ENCODE data around the gene XPC.
A peak's percentile ranks its signal among the peaks of the same experiment; 100 is the strongest.

XPC gene

DNA sequence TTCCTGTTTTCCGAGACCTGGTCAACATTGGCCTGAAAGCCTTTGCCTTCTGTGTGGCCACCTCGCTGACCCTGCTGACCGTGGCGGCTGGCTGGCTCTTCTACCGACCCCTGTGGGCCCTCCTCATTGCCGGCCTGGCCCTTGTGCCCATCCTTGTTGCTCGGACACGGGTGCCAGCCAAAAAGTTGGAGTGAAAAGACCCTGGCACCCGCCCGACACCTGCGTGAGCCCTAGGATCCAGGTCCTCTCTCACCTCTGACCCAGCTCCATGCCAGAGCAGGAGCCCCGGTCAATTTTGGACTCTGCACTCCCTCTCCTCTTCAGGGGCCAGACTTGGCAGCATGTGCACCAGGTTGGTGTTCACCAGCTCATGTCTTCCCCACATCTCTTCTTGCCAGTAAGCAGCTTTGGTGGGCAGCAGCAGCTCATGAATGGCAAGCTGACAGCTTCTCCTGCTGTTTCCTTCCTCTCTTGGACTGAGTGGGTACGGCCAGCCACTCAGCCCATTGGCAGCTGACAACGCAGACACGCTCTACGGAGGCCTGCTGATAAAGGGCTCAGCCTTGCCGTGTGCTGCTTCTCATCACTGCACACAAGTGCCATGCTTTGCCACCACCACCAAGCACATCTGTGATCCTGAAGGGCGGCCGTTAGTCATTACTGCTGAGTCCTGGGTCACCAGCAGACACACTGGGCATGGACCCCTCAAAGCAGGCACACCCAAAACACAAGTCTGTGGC, 36.6 kb downstream of the XPC start:
- no peaks in the 10 kb centered on the region for H3K9me3 Mint-ChIP-seq (ENCODE audit: low read depth)
- H3K4me3 Mint-ChIP-seq = peak overlapping the region; percentile 68
- H3K36me3 Mint-ChIP-seq = peaks cover 2% of the 10 kb centered on the region
- H3K27ac Mint-ChIP-seq = peak overlapping the region; percentile 87
- H3K27me3 Mint-ChIP-seq = no peaks in the 10 kb centered on the region
- peaks cover 55% of the 10 kb centered on the region for H3K4me1 Mint-ChIP-seq (ENCODE audit: low read depth)

DNA sequence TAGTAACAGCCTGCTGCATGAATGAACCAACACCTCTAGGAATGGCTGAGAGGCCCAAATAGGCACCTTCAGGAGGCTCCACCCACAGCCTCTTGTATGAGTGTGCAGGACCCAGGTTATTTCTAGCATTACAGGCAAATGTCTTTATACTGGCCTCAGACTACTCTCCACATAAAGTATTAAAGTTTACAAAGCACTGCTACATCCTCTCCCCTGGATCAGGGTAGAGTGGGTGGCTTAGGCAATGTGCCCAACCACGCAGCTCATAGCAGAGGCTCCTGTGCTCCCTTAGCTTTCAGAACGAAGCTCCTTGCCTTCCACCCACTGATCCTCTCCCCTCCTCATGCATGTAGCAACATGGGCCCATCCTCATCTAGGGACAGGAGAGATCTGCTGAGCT, 37.3 kb downstream of the XPC start:
- H3K27me3 Mint-ChIP-seq = no peaks in the 10 kb centered on the region
- no peaks in the 10 kb centered on the region for H3K9me3 Mint-ChIP-seq (ENCODE audit: low read depth)
- H3K36me3 Mint-ChIP-seq = peaks cover 3% of the 10 kb centered on the region
- H3K4me1 Mint-ChIP-seq (ENCODE audit: low read depth) = peaks cover 53% of the 10 kb centered on the region
- H3K27ac Mint-ChIP-seq = peak overlapping the region; percentile 85
- H3K4me3 Mint-ChIP-seq = no peak overlapping the region

DNA sequence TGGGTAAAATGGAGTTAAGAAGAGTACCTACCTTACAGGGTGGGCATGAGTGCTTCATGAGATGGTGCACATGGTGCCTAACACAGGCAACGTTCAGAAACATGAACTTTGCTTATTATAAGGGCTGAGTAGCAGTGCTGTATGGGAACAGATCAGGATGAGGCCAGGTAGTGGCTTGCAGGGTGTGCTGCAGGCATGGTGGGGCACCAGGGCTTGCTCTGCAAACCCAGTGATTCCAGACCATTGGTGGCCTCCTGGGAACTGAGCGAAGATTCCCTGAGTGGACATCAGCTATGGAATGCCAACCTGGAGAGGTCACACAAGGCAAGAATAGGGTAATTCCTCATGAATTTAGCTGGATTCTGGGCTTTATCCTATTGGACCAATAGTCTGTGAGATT, 37.7 kb downstream of the XPC start:
- Mint-ChIP-seq H3K4me3 (no peak overlapping the region), H3K4me1 (ENCODE audit: low read depth) (peaks cover 51% of the 10 kb centered on the region), H3K27ac (no peak overlapping the region)

DNA sequence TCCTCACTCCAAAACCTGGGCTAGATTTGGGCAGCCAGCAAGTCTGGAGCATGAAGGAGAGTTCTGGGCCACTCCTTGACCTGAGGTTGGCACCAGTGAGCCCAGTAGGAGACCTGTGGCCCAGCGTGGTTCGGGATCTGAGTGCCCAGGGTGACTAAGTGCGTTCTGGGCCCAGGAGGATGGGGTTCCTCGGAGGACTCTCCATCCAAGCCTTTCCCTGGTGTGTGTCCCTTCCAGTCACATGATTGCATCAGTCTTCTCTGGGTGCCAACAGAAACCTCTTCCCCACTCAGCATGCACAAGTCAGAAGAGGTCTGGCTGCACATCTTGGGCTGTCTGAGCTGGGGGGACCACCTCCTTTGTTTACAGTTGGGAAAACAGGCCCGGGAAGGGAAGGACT, 38.6 kb downstream of the XPC start:
- Mint-ChIP-seq H3K27me3 (no peaks in the 10 kb centered on the region), H3K9me3 (ENCODE audit: low read depth) (no peaks in the 10 kb centered on the region), H3K27ac (peak overlapping the region; percentile 41), H3K36me3 (peaks cover 7% of the 10 kb centered on the region), H3K4me3 (no peak overlapping the region), H3K4me1 (ENCODE audit: low read depth) (peaks cover 44% of the 10 kb centered on the region)

More for the DNA sequence above, 37.7 kb downstream of the XPC start:
- Mint-ChIP-seq H3K9me3 (ENCODE audit: low read depth) (no peaks in the 10 kb centered on the region), H3K36me3 (peaks cover 7% of the 10 kb centered on the region), H3K27me3 (no peaks in the 10 kb centered on the region)

DNA sequence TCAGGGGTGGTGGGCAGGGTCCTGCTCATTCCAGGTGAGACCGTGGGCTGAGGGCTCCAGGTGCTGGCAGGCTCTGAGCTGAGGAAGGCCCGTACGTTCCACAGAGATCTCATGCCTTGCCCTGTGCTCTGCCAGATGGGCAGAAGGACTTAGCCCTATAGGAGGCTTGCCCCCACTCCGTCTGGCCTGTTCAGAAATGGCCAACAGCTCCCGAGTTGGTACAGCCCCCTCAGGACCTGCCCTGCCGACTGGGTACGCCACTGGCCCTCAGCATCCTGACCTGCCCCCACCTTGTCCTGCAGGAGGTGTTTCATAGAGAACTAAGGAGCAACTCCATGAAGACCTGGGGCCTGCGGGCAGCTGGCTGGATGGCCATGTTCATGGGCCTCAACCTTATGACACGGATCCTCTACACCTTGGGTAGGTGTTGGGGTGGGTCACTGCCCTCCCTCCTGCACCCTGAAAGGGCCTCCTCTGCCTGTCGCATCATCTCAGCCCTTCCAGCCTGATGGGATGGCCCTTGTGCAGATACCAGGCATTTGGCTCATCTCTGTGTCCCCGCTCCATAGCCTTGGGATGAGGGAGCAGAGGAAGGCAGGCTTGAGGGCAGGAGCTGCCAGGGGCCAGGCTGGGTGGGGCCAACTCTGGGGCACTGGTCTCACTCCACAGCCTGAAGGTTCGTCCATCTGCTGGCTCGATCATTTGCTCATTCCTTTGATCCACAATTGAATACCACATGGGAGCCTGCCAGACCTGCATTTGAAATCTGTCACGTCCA, 39.3 kb downstream of the XPC start:
- H3K36me3 Mint-ChIP-seq = peaks cover 7% of the 10 kb centered on the region
- H3K4me3 Mint-ChIP-seq = no peak overlapping the region
- no peaks in the 10 kb centered on the region for H3K27me3 Mint-ChIP-seq
- peaks cover 37% of the 10 kb centered on the region for H3K4me1 Mint-ChIP-seq (ENCODE audit: low read depth)
- H3K9me3 Mint-ChIP-seq (ENCODE audit: low read depth) = no peaks in the 10 kb centered on the region
- peak overlapping the region; percentile 41 for H3K27ac Mint-ChIP-seq

DNA sequence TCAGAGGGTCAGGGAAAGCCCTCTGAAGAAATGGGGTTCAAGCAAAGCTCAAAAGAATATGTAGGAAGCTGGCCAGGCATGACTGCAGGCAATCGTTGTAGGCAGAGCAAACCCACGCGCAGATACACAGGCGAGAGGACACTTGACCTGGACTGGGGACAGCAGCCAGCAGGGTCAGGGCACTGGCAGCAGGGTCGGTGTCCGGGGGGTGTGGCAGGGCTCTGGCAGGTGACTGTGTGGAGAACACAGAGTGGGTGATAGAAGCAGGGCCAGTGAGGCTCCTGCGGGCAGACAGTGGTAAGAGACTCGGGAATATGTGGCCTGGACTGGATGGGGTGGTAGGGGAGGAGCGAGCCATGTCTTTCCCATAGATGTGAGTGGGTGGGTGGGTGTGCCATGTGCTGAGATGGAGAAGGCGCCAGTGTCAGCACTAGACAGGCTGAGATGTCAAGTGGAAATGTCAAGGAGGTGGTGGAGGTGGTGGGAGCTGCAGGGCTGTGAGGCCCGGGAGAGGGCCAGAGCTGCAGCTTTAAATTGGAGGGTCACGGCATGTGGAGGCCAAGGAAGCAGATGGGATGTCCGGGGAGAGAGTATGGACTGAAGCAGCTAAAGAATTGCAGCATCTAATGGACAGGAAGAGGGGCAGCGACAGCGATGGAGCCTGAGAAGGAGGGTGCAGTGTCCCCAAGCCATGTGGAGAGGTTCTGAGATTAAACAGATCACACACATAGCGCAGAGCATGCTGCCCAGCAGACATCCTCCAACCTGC, 40.1 kb downstream of the XPC start:
- Mint-ChIP-seq H3K9me3 (ENCODE audit: low read depth) (no peaks in the 10 kb centered on the region), H3K27ac (no peak overlapping the region), H3K27me3 (no peaks in the 10 kb centered on the region), H3K4me3 (no peak overlapping the region), H3K4me1 (ENCODE audit: low read depth) (peaks cover 30% of the 10 kb centered on the region), H3K36me3 (peaks cover 7% of the 10 kb centered on the region)

DNA sequence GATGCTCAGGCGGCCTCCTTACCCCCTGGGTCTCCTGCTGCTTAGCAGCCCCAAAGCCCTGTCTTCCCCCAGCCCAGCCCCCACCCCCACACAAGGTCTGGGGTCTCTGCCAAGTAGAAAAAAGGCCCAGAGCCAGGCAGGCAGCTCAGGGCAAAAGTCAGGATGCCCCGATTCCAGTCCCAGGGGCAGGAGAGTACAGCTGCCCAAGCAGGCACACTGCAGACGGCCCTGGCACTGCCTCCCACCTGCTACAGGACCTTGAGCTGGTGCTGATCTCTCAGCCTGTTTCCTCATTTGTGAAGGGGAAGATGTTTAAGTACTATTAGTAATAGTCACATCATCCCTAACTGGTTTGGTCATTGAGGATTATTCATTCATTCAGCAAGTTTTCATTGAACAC, 41.0 kb downstream of the XPC start:
- H3K4me3 Mint-ChIP-seq = no peak overlapping the region
- H3K4me1 Mint-ChIP-seq (ENCODE audit: low read depth) = peaks cover 21% of the 10 kb centered on the region
- no peak overlapping the region for H3K27ac Mint-ChIP-seq
- H3K36me3 Mint-ChIP-seq = peaks cover 5% of the 10 kb centered on the region
- H3K27me3 Mint-ChIP-seq = no peaks in the 10 kb centered on the region
- no peaks in the 10 kb centered on the region for H3K9me3 Mint-ChIP-seq (ENCODE audit: low read depth)

DNA sequence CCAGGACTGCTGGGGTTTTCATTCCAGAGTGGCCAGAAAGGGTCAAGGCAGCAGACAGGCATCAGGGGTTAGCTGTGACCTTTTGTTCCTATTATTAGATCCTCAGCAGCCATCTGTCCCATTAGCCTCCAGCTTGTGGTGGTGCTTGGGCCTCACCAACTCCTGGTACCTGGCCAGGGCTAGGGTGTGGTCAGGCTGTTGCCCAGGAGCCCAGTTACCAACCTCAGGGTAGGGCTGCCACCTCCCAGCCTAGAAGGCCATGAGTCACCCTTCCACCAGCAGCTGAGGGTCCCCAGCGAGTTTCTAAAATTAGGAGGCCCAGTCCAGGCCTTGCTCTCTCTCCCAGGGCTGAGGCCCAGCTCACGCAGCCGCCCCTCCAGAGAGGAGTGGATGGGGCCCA, 41.4 kb downstream of the XPC start:
- H3K27ac Mint-ChIP-seq = no peak overlapping the region
- H3K36me3 Mint-ChIP-seq = peaks cover 5% of the 10 kb centered on the region
- H3K27me3 Mint-ChIP-seq = no peaks in the 10 kb centered on the region
- no peak overlapping the region for H3K4me3 Mint-ChIP-seq
- H3K9me3 Mint-ChIP-seq (ENCODE audit: low read depth) = no peaks in the 10 kb centered on the region
- H3K4me1 Mint-ChIP-seq (ENCODE audit: low read depth) = peaks cover 17% of the 10 kb centered on the region

DNA sequence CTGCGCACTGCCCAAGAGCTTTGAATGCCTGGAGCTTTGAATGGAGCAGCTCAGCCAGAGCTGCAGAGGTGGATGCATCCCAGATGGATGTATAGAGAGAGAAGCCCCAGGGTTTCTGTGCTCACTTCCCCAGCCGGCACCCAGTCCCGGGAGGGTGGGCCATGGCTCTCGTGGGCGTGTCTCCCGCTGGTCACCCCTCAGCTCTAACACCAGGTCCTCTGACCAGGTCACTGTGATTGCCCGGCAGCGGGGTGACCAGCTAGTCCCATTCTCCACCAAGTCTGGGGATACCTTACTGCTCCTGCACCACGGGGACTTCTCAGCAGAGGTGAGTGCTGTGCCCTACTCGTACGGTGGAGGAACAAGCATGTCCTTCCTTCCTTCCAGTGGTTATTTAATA, 42.8 kb downstream of the XPC start:
- Mint-ChIP-seq H3K9me3 (ENCODE audit: low read depth) (no peaks in the 10 kb centered on the region), H3K36me3 (peaks cover 8% of the 10 kb centered on the region), H3K27ac (no peak overlapping the region), H3K4me1 (ENCODE audit: low read depth) (peaks cover 3% of the 10 kb centered on the region), H3K4me3 (no peak overlapping the region), H3K27me3 (no peaks in the 10 kb centered on the region)

DNA sequence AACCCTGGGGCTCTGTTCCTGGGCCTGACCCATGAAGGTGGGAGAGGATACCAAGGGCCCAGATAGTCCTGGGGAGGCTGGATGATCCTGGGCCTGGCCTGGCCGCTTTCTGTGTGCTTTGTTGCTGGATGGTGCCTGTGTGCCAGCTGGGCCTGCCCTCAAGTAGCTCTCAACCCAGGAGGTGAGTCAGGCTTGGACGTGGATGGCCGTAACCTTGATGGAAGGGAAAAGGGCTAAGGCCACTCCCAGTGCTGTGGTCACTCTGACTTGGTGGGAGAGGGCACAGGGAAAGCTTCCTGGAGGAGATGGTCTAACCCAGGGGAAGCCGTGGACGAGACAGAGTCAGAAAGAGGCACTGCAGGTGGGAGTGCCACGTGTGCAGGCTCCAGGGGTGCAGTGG, 44.1 kb downstream of the XPC start:
- Mint-ChIP-seq H3K36me3 (peaks cover 8% of the 10 kb centered on the region), H3K9me3 (ENCODE audit: low read depth) (no peaks in the 10 kb centered on the region), H3K4me3 (no peak overlapping the region), H3K27ac (no peak overlapping the region), H3K27me3 (no peaks in the 10 kb centered on the region), H3K4me1 (ENCODE audit: low read depth) (no peaks in the 10 kb centered on the region)

DNA sequence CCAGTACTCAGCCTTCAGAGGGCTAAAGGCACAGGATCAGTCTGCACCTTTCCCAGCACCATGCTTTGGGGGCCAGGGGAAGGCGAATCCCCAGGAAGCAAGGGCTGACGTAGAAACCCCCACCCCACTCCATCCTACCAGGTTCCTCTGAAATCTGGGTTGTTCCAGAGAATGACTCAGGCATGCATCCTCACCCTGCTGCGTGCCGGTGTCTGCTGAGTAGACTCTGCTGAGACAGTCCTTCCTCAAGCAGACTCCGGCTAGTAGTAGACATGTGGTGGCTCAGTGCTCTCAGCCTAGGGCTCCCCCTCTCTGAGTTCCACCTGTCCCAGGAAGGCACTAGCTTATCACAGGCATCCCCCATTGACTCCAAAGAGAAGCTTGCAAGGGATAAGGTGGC, 44.5 kb downstream of the XPC start:
- Mint-ChIP-seq H3K27me3 (no peaks in the 10 kb centered on the region), H3K36me3 (peaks cover 10% of the 10 kb centered on the region), H3K4me1 (ENCODE audit: low read depth) (no peaks in the 10 kb centered on the region), H3K9me3 (ENCODE audit: low read depth) (no peaks in the 10 kb centered on the region), H3K27ac (no peak overlapping the region), H3K4me3 (no peak overlapping the region)

DNA sequence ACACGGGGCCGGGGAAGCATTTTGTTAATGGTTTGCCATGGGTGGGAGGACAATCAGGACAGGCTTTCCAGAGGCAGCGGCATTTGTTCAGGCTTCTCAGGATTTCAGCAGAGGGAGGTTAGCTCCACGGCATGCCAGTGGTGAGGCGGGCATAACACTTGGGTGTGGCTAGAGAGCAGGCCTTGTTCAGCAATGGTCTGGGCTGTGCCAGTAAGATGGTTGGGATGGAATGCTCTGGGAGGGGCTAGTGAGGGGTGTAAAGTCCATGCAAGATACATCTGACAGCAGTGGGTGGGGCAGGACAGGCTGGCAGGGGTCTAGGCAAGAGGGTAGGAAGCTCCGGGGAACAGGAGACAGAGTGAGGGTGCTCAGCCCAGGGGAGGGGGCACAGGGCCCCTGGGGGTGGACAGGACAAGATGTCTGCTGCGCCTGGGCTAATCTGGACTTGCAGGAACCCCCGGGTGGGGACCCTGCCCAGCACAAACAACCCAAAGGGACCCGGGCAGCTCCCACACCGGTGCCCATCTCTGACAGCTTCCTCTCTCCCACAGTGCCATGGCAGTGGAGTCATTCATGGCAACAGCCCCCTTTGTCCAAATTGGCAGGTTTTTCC, 45.1 kb downstream of the XPC start:
- Mint-ChIP-seq H3K36me3 (peaks cover 16% of the 10 kb centered on the region), H3K4me3 (no peak overlapping the region), H3K27me3 (no peaks in the 10 kb centered on the region), H3K9me3 (ENCODE audit: low read depth) (no peaks in the 10 kb centered on the region), H3K4me1 (ENCODE audit: low read depth) (peaks cover 4% of the 10 kb centered on the region), H3K27ac (no peak overlapping the region)

DNA sequence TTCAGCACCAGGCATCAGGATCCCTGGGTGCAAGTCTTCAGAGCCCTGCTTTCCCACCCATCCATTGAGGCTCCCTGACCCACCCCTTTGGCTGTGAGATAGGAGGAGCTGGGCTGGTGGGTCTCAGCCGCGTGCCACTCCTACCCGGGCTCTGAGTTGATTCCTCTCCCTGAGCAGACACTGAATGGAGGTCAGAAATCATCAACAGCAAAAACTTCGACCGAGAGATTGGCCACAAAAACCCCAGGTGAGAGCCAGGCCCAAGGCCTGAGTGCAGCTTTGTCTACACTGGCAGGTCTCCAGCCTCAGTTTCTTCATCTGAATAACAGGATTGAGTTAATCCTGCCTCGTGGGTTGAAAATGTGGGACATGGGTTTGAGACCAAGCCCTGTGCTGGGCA, 45.7 kb downstream of the XPC start:
- Mint-ChIP-seq H3K36me3 (peaks cover 18% of the 10 kb centered on the region), H3K27me3 (no peaks in the 10 kb centered on the region), H3K4me1 (ENCODE audit: low read depth) (peaks cover 10% of the 10 kb centered on the region), H3K9me3 (ENCODE audit: low read depth) (no peaks in the 10 kb centered on the region), H3K27ac (no peak overlapping the region), H3K4me3 (no peak overlapping the region)

DNA sequence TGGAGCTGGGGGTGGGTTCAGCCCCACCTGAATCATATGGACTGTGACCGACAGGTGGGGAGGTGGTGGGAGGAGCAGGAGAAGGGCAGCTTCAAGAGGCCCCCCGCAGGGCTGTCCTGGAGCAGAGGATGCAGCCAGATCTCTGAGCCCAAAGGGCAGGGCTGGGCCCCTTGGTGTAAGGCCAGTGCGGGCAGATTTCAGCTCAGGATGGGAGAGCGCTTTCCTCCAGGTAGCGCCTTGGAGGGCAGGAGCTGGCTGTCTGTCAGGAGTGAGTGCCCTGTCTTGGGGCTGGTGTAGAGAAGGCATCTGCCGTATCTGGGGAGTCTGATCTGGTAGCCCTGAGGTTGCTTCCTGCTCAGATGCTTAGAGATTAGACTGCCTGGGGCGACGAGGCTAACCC, 46.3 kb downstream of the XPC start:
- peaks cover 16% of the 10 kb centered on the region for H3K4me1 Mint-ChIP-seq (ENCODE audit: low read depth)
- no peak overlapping the region for H3K27ac Mint-ChIP-seq
- H3K4me3 Mint-ChIP-seq = no peak overlapping the region
- no peaks in the 10 kb centered on the region for H3K9me3 Mint-ChIP-seq (ENCODE audit: low read depth)
- H3K36me3 Mint-ChIP-seq = peaks cover 18% of the 10 kb centered on the region
- no peaks in the 10 kb centered on the region for H3K27me3 Mint-ChIP-seq

DNA sequence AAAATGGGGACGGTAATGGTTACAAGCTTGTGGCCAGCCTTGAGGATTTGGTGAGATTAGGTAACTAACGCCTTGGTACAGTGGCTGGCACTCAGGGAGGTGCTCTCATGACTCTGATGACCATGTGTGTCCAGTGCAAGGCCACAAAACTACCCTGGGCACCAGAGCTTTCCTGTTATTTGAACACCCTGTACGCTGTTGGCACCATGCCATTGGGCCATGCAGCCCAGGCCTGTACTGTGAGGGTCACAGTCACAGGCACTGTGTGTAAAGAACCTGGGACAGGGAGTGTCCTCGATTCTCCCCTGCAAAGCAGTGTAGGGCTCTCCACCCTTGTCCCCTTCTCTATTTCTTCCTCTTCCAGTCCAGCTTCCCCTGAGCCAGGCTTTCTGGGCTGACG, 47.3 kb downstream of the XPC start:
- Mint-ChIP-seq H3K9me3 (ENCODE audit: low read depth) (no peaks in the 10 kb centered on the region), H3K4me3 (no peak overlapping the region), H3K27me3 (no peaks in the 10 kb centered on the region), H3K27ac (no peak overlapping the region), H3K4me1 (ENCODE audit: low read depth) (peaks cover 25% of the 10 kb centered on the region), H3K36me3 (peaks cover 17% of the 10 kb centered on the region)

Data from activated naive CD8-positive, alpha-beta T cell (primary cell).